GM18505 (cell line): ENCODE data around the gene HYKK.

Source experiments
- ATAC-seq: cut with Tn5 transposase; IDR thresholded peaks from one replicate; pipeline ENCODE4 v1.9.1; 2021; ENCODE audit not compliant: unreplicated experiment
- POLR2A ChIP-seq: IDR thresholded peaks from 4 replicates; pipeline ENCODE4 v1.6.1; 2011; ENCODE audit warnings: borderline replicate concordance; ENCODE audit not compliant: insufficient read depth, insufficient read length; ENCODE audit errors: extremely low read depth

HYKK gene

GRCh38 chr15:78524230-78524629, 16.9 kb downstream of the HYKK start:
- ATAC-seq = no peak

GRCh38 chr15:78527325-78527724, 19.9 kb downstream of the HYKK start:
- ATAC-seq = no peak
- no peak for TF ChIP-seq POLR2A

More at GRCh38 chr15:78524230-78524629, 16.9 kb downstream of the HYKK start:
- TF ChIP-seq POLR2A = no peak

- no peak for ATAC-seq
- TF ChIP-seq POLR2A = no peak
These were observed 26.0 kb downstream of the HYKK start for GRCh38 chr15:78533331-78533730.

- ATAC-seq = no peak
- TF ChIP-seq POLR2A = no peak
These were observed 28.8 kb downstream of the HYKK start for GRCh38 chr15:78536134-78536533.

- TF ChIP-seq POLR2A = no peak
- no peak for ATAC-seq
These were observed 30.0 kb downstream of the HYKK start for GRCh38 chr15:78537266-78537905.

- no peak for ATAC-seq
- TF ChIP-seq POLR2A = no peak
These were observed 31.0 kb downstream of the HYKK start for GRCh38 chr15:78538358-78538757.

- ATAC-seq = peak; percentile 10
These were observed 32.2 kb downstream of the HYKK start for GRCh38 chr15:78539464-78540140.

- ATAC-seq = peak; percentile 73
- TF ChIP-seq POLR2A = peak; percentile 95
These were observed 32.9 kb downstream of the HYKK start, which contains the start of gene PSMA4 for GRCh38 chr15:78540141-78540870. TSS of gene PSMA4 (plus strand) at chr15:78540444. CDS start at chr15:78541928, 1,484 bp downstream.

- ATAC-seq = no peak
- TF ChIP-seq POLR2A = no peak
These were observed 33.7 kb downstream of the HYKK start for GRCh38 chr15:78540871-78541743.

GRCh38 chr15:78541744-78542034, 34.3 kb downstream of the HYKK start:
- no peak for TF ChIP-seq POLR2A
- no peak for ATAC-seq

- no peak for ATAC-seq
- no peak for TF ChIP-seq POLR2A
These were observed 35.3 kb downstream of the HYKK start for GRCh38 chr15:78542647-78543046.

- ATAC-seq = no peak
- no peak for TF ChIP-seq POLR2A
These were observed 42.8 kb downstream of the HYKK start for GRCh38 chr15:78550194-78550593.

- no peak for ATAC-seq
- no peak for TF ChIP-seq POLR2A
These were observed 43.4 kb downstream of the HYKK start for GRCh38 chr15:78550815-78551214.
